Omental fat pad (tissue), 4 donors: ENCODE measurements around the gene RNF166. TPM values are rescaled to one million over a fixed set of nuclear protein-coding genes. Genes with fewer than 3 reads are reported as not detected.

Source experiments
- ATAC-seq: fragments of 150-250 bp; one replicate; pipeline ENCODE4 v1.9.1; 2016; ENCODE audit warnings: mild to moderate bottlenecking, moderate library complexity; ENCODE audit not compliant: low FRiP score
- DNase-seq: peaks from one replicate; pipeline ENCODE4 v3.0.0-alpha.2; 2019; ENCODE audit warnings: low spot score
- total RNA-seq, 4 donors: library from RNA; depleted of rRNA; stranded (reverse); fragments of >200 nt; gene quantifications; one replicate each; pipeline ENCODE4 v1.1.0, GENCODE V29; 2016
- TF ChIP-seq, protein P1 (sequence below), 3 donors: fragments of 450-650 bp; IDR thresholded peaks; one replicate each; pipeline ENCODE4 v1.5.1; 2016 to 2017; ENCODE audit warnings: antibody characterized with exemption in 3 of 3, mild to moderate bottlenecking in 3 of 3, moderate library complexity in 2 of 3

RNF166 gene
- total RNA-seq, 4 donors from 2014 or later = 13.5 to 36.4 (median 20.2) TPM

- ATAC-seq (no peak), DNase-seq (no peak)
- TF ChIP-seq, protein P1, sequence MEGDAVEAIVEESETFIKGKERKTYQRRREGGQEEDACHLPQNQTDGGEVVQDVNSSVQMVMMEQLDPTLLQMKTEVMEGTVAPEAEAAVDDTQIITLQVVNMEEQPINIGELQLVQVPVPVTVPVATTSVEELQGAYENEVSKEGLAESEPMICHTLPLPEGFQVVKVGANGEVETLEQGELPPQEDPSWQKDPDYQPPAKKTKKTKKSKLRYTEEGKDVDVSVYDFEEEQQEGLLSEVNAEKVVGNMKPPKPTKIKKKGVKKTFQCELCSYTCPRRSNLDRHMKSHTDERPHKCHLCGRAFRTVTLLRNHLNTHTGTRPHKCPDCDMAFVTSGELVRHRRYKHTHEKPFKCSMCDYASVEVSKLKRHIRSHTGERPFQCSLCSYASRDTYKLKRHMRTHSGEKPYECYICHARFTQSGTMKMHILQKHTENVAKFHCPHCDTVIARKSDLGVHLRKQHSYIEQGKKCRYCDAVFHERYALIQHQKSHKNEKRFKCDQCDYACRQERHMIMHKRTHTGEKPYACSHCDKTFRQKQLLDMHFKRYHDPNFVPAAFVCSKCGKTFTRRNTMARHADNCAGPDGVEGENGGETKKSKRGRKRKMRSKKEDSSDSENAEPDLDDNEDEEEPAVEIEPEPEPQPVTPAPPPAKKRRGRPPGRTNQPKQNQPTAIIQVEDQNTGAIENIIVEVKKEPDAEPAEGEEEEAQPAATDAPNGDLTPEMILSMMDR (IDR thresholded peaks at IDR 0.05) = no peak
Observed at GRCh38 chr16:88722784-88723506, 16.7 kb upstream of the RNF166 start.

- TF ChIP-seq, protein P1 (IDR thresholded peaks at IDR 0.05) = no peak
- DNase-seq (no peak), ATAC-seq (no peak)
Observed at GRCh38 chr16:88721815-88722755, 15.9 kb upstream of the RNF166 start.

DNA sequence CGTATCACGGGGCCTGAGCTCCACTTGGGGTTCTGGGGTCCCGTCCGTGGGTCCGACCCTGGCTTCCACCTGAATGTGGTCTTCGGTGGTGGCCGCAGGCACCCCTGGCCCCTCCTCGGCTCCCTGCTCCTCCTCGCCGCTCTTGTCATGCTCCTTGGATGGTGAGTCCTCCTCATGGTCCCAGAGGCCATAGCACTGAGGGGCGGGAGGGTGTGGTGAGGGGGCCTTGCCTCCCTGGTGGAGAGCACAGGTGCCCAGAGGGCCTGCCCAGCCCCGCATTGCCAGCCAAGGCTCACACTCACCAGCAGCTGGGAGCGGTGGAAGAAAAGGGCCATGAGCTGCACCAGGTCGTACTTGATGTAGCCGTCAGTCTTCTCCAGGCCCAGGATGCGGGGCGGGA lies 15.0 kb upstream of the RNF166 start:
- TF ChIP-seq, protein P1 (IDR thresholded peaks at IDR 0.05) = no peak
- ATAC-seq = no peak
- DNase-seq = no peak

- TF ChIP-seq, protein P1 (IDR thresholded peaks at IDR 0.05) = no peak
- no peak for DNase-seq
- ATAC-seq = no peak
Observed at GRCh38 chr16:88720396-88720970, 14.3 kb upstream of the RNF166 start.

DNA sequence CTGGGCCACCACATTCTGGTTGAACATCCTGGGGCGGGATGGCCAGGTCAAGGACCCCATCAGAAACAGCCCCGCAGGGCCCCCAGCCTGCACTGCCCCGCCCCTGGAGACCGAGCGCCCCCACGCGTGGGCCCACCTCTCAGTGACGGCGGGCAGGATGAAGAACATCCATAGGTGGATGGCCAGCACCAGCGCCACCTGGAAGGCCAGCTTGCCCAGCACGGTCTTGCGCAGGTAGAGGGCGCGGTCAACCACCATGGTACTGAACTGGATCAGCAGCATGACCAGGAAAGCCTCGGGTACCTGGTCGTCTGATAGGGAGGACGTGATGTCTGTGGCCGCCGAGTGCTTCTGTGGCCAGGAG lies 13.7 kb upstream of the RNF166 start:
- TF ChIP-seq, protein P1 (IDR thresholded peaks at IDR 0.05) = no peak
- ATAC-seq = no peak

DNA sequence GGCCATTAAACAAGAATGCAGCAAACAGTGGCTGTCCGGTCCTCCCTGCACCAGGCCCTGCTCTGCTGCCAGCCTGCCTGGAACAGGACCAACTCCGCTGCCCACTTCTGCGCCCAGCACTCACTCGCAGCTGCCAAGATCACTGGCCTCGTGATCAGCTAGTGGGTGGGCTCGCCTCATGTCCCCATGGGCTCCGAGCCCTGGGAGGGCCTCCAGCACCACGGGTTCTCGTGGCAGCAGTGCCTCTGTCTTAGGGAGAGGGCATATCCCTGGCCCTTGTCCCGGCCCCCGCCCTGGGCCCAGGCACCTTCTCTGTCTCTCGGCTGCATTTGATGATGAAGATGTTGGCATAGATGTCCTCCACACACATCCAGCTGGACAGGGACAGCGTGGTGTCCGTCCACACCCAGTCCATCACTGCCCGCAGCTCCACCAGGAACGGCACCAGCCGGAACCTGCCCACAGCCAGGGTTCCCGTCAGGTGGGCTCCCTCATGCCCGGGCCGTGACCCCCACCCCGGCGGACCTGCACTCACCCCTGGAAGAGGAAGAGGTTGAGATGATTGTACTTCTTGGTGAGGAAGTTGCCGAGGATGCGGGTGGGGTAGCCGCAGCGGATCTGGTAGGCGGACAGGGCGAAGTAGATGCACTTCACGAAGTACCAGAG lies 13.2 kb upstream of the RNF166 start:
- no peak for ATAC-seq
- TF ChIP-seq, protein P1 (IDR thresholded peaks at IDR 0.05) = no peak
- DNase-seq = no peak

More for the DNA sequence above, 13.7 kb upstream of the RNF166 start:
- no peak for DNase-seq
